Colonic mucosa (tissue), 4 donors: ENCODE measurements around the gene MLANA. TPM values are rescaled to one million over a fixed set of nuclear protein-coding genes. Genes with fewer than 3 reads are reported as not detected.

Experiments
- DNase-seq: peaks from one replicate; pipeline ENCODE4 v3.0.0-alpha.2; 2020
- H3K27ac ChIP-seq: fragments of 200-600 bp; one replicate; pipeline ENCODE4 v1.8.0; 2021
- H3K27me3 ChIP-seq: fragments of 200-600 bp; one replicate; pipeline ENCODE4 v1.8.0; 2021
- H3K36me3 ChIP-seq: fragments of 200-600 bp; one replicate; pipeline ENCODE4 v1.8.0; 2021
- H3K4me1 ChIP-seq: fragments of 200-600 bp; one replicate; pipeline ENCODE4 v1.8.0; 2021; ENCODE audit warnings: mild to moderate bottlenecking
- H3K4me3 ChIP-seq: fragments of 200-600 bp; one replicate; pipeline ENCODE4 v1.8.0; 2021
- H3K9ac ChIP-seq, 2 donors: one replicate each; pipeline ENCODE4 v1.7.0; 2013; ENCODE audit warnings: control low read depth in 2 of 2, low read depth in 2 of 2, low read length in 2 of 2
- H3K9me3 ChIP-seq: fragments of 200-600 bp; one replicate; pipeline ENCODE4 v1.8.0; 2021
- CTCF ChIP-seq: fragments of 200-600 bp; IDR thresholded peaks from one replicate; pipeline ENCODE4 v1.8.0; 2022; ENCODE audit warnings: antibody characterized with exemption, mild to moderate bottlenecking
- intact Hi-C: fragments of 100-400 bp; cut with DNase I; formaldehyde crosslinking; loops from one replicate; pipeline ENCODE4 v1.14.1; 2022
- total RNA-seq, 2 donors: library from RNA; stranded (reverse); fragmentation: NEBNext Ultra II Directional in 1 of 2; extraction: Animal tissue kit (Norgen Biotek cat#: 25700) in 1 of 2; gene quantifications; one replicate each; pipeline ENCODE4 v1.2.1, GENCODE V29; 2021
- donor health status: healthy.
- donor health status: DM: no; HTN: no; CAD: no.
- donor health status: DM: no; HTN: no; CAD: no.

The MLANA gene
- total RNA-seq, 2 donors from 2014 or later, result not detected

GRCh38 chr9:5869315-5870019 is 21.2 kb upstream of the MLANA start:
- Histone ChIP-seq H3K9ac (no peak overlapping the region), H3K9me3 (no peaks in the 10 kb centered on the region), H3K27me3 (no peaks in the 10 kb centered on the region), H3K27ac (no peak overlapping the region), H3K4me1 (no peaks in the 10 kb centered on the region), H3K36me3 (no peaks in the 10 kb centered on the region), H3K4me3 (no peak overlapping the region)
- DNase-seq, result no peak
- no peak for TF ChIP-seq CTCF
- intact Hi-C loops, result no loop called here

GRCh38 chr9:5870020-5870339 is 20.7 kb upstream of the MLANA start:
- H3K27me3 ChIP-seq, result no peaks in the 10 kb centered on the region
- H3K9ac ChIP-seq, result no peak overlapping the region
- intact Hi-C loops, result no loop called here
- no peaks in the 10 kb centered on the region for H3K36me3 ChIP-seq
- no peak overlapping the region for H3K4me3 ChIP-seq
- no peak overlapping the region for H3K27ac ChIP-seq
- no peak for DNase-seq
- no peak for TF ChIP-seq CTCF
- no peaks in the 10 kb centered on the region for H3K9me3 ChIP-seq
- no peaks in the 10 kb centered on the region for H3K4me1 ChIP-seq

GRCh38 chr9:5870691-5871090 is 20.0 kb upstream of the MLANA start:
- no peak for TF ChIP-seq CTCF
- Histone ChIP-seq H3K9ac (no peak overlapping the region), H3K4me1 (no peaks in the 10 kb centered on the region), H3K27me3 (no peaks in the 10 kb centered on the region), H3K36me3 (no peaks in the 10 kb centered on the region), H3K27ac (no peak overlapping the region), H3K4me3 (no peak overlapping the region), H3K9me3 (no peaks in the 10 kb centered on the region)
- DNase-seq, result no peak
- intact Hi-C loops, result no loop called here

- Histone ChIP-seq H3K9ac (no peak overlapping the region), H3K4me1 (no peaks in the 10 kb centered on the region), H3K36me3 (no peaks in the 10 kb centered on the region), H3K27ac (no peak overlapping the region), H3K9me3 (no peaks in the 10 kb centered on the region), H3K4me3 (no peak overlapping the region), H3K27me3 (no peaks in the 10 kb centered on the region)
- intact Hi-C loops, result no loop called here
- DNase-seq, result no peak
- TF ChIP-seq CTCF, result no peak
Measured at GRCh38 chr9:5871785-5872184, 18.9 kb upstream of the MLANA start.

- no peaks in the 10 kb centered on the region for H3K9me3 ChIP-seq
- no peak overlapping the region for H3K27ac ChIP-seq
- intact Hi-C loops, result no loop called here
- no peak overlapping the region for H3K4me3 ChIP-seq
- TF ChIP-seq CTCF, result no peak
- no peaks in the 10 kb centered on the region for H3K36me3 ChIP-seq
- no peak overlapping the region for H3K9ac ChIP-seq
- DNase-seq, result no peak
- H3K4me1 ChIP-seq, result no peaks in the 10 kb centered on the region
- no peaks in the 10 kb centered on the region for H3K27me3 ChIP-seq
Measured at GRCh38 chr9:5872511-5872910, 18.2 kb upstream of the MLANA start.
